MM.1S (cell line): ENCODE results near the gene PSORS1C1.

Experiments
- CTCF ChIP-seq: fragments of 300-600 bp; sonication (generic); IDR thresholded peaks from 2 replicates; pipeline ENCODE4 v1.5.1; 2016; ENCODE audit warnings: antibody characterized with exemption, low read length, mixed read lengths
- EZH2 ChIP-seq: fragments of 300-600 bp; sonication (generic); optimal IDR thresholded peaks from 2 replicates; pipeline ENCODE3; 2017; ENCODE audit warnings: low read depth, mild to moderate bottlenecking, antibody characterized with exemption, low read length, mixed read lengths
- EZH2phosphoT487 ChIP-seq: fragments of 300-600 bp; sonication (generic); IDR thresholded peaks from 2 replicates; pipeline ENCODE4 v1.6.1; 2018; ENCODE audit warnings: antibody characterized with exemption, low read length

GRCh38 chr6:31098449-31098938, 16.1 kb upstream of the PSORS1C1 start:
- TF ChIP-seq CTCF = no peak
- no peak for TF ChIP-seq EZH2phosphoT487
- no peak for TF ChIP-seq EZH2
